ENCODE data around the gene CPM.
A peak's percentile ranks its signal among the peaks of the same experiment; 100 is the strongest.

The CPM gene

DNA sequence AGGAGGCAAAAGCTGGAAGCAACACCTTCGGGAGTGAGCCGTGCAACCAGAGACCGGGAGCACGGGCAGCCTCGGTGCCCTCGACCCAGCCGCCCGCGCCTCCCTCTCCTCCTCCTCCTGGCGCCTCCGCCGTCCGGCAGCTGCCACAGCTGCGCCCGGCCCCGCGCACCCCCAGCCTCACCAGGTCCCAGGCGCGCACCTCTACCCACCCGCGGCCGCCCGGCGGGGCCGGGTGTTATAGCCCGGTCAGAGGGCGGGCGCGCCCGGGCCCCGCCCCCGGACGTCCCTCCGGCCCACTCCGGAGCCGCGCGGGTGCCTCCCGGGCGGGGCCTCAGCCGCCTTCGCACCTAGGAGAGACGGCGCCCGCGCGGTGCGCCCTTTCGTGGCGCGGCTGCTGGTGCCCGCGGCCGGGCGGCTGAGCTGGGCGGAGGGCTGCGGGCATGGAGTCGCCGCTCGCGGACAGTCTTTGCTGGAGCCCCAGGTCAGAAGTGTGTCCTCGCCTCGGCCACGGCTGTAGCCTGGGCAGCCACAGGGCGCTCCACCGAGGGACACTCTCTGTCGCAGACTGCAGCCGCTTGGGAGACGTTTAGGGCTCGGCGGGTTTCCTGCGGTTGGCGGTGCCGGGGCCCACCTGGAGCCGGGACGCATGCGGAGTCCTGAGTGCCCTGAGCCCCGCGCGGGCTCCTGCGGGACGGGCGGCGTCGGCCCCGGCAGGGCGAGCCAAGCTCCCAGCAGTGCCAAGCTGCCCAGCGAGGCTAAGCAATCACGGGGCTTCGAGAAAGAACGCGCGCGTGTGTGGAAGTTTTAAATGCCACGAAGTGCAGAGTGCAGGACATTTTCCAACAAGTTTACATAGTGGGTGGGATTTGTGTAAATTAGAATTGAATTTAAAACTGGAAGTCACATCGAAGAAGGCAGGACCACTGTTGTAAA is at the start of gene CPM:
Gene CPM, minus strand, starts transcription at position 211 of the 933 bp plus-strand sequence. CDS start 334 bp downstream, outside the sequence.
- DNase-seq: peak; percentile 52

DNA sequence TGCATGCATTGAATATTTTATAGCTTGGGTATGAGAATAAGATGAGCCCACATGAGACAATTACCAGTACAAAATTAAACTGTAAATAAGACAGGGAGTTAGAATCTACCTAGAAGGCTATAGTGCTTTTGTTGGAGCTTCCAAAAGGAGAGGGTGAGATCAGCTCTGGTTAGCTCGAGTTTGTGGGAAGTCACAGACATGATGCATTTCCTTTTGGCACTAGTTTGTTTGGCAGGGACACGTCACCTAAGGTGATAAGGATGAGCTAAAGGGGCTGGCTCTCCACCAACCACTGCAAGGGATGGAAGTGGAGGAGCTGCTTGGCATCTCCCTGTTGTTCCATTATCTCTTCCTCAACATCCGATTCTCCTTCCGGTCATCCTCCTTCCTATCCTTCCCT is 48.5 kb upstream of the CPM start:
- DNase-seq: no peak

DNA sequence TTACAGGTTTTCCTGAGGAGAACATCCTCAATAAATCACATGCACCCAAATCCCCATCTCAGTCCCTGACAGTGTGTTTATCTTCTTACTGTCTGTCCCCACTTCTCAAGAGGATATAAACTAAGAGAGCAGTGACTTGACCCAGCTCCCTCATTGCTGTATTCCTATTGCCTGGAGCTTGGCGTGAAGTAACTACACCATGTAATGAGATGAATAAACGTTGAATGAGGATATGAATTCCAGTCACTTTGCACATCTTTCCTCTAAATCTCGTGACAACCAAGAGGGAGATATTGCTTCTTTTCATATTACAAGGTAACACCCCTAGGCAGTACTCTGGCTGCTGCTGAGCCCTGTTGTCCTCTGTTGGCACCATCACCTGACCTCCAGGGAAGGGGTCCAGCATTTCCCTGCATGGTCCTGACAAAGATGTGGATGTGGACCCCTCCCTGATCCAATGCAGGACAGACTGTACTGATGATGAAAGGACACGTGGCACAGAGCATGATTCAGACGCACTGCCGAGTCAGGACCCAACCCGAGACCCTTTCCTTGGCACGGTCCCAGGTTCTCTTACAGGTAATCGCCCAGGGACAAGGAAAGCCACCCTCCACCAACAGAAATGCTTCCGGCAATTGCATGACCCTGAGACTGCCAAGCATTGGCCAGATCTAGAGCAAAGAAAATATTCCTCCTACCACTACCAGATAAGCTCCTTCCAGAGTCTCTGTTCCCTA is 47.7 kb upstream of the CPM start:
- no peak for DNase-seq

GRCh38 chr12:68978678-68979077 is 45.7 kb upstream of the CPM start:
- no peak for DNase-seq

- no peak for DNase-seq
Measured at GRCh38 chr12:68977909-68978610, 45.1 kb upstream of the CPM start.

- DNase-seq: no peak
Measured at GRCh38 chr12:68977335-68977734, 44.4 kb upstream of the CPM start.

DNA sequence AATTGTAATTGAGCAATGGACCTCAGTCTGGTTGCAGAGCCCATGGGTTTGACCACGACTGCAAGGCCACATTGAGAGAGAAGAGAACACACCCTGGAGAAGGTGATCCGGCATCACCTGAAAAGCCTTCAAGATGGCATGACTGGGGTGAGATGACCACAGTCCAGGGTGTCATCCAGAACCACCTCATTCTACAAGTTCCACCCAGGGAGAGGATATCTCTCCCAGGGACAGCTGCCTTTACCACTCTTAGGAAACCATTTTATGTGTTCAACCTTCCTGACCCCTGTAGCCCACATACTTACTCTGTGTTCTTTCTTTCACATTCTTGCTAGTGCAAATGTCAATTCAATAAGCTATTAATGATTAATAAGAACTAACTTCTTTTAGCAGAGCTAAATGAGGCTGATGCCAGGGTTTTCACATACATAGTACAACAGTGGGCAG is 43.4 kb upstream of the CPM start:
- DNase-seq: no peak

DNA sequence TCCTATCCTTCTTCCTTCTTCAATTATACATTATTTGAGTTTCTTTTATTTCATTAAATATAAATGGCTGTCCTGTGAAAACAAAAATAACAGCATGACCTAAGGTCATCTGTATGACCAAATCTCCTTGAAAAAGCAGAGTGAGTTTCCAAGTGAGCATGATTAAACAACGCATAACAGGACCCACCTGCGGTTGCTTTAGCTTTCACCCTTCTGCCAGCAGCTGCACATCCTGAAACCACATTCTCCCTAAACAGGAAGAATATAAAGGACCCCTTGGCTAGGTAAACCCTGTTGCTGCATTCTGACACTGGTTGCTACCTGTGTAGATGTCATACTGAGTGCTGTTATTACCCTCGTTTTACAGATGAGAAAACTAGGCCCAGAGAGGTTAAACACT is 42.8 kb upstream of the CPM start:
- no peak for DNase-seq

GRCh38 chr12:68972595-68972994 is 39.6 kb upstream of the CPM start:
- DNase-seq: no peak

GRCh38 chr12:68971404-68971803 is 38.4 kb upstream of the CPM start:
- DNase-seq: no peak

DNA sequence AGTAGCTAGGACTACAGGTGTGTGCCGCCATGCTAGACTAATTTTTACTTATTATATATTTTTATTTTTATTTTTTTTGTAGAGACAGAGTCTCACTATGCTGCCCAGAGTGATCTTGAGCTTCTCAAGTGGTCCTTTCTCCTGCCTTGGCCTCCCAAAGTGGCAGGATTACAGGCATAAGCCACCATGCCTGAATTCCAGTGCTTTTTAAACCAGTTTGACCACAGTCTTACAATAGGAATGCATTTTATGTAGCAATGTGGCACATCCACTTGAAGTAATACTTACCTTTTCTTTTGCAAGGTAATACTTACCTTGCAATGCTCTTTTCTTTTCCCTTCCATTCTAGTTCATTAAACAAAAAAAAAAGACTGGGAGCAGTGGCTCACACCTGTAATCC is 38.0 kb upstream of the CPM start:
- DNase-seq: no peak

GRCh38 chr12:68970306-68970705 is 37.3 kb upstream of the CPM start:
- no peak for DNase-seq

DNA sequence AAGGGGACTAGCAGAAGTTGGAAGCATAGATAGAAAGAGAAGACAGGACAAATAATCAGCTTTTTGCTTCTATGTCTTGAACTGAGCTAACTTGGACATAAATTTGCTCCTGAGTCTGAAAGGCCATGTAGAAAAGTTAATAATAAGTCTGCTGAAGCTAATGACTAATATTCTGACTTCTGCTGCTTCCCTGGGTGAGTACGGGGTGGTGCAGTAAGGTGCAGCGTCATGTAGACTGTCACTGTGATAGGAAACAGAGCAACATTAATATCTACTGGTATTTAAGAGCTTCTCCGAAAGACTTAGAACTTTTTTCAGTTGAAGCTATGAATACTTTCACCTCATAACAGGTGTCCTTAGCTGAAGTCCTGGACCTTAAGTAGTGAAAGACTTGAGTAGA is 34.1 kb upstream of the CPM start:
- no peak for DNase-seq

DNA sequence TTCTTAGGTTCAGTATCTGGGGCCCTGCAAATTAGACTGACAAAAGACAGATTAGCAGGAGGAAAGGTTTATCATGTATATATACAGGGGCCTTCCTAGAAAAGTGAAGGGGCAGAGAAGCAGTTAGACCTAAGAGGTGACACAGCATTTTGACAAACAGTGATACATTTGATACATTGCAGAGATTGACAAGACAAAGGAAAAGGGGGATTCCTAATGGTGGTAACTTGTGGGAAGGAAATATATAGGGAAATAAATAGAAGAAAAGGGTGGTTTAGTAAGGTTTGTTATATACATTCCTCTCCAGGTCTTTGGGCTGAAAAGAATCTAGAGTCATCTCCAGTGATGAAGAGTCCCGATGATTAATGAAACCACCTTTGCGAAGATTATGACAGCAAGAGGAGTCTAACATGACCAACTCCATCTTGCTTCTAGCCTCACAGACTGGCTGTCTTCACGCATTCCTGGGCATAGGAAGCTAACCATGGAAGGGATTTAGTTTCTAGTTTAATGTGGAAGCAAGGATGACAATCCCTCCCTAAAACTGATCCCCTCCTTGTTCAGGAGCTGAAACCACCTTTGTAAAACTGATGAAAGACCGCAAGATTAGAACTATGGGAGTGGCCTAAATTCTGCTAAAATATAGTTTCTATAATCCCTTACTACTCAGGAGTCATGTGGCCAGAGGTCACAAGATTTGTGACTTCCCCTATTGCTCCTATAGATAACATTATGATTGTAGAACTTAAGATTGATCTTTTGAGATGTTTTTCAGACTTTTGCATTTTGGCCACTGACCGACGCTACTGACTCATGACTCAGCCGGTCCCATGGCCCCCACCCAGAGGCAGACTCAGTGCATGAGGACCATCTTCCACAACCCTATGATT is 31.1 kb upstream of the CPM start:
- no peak for DNase-seq

DNA sequence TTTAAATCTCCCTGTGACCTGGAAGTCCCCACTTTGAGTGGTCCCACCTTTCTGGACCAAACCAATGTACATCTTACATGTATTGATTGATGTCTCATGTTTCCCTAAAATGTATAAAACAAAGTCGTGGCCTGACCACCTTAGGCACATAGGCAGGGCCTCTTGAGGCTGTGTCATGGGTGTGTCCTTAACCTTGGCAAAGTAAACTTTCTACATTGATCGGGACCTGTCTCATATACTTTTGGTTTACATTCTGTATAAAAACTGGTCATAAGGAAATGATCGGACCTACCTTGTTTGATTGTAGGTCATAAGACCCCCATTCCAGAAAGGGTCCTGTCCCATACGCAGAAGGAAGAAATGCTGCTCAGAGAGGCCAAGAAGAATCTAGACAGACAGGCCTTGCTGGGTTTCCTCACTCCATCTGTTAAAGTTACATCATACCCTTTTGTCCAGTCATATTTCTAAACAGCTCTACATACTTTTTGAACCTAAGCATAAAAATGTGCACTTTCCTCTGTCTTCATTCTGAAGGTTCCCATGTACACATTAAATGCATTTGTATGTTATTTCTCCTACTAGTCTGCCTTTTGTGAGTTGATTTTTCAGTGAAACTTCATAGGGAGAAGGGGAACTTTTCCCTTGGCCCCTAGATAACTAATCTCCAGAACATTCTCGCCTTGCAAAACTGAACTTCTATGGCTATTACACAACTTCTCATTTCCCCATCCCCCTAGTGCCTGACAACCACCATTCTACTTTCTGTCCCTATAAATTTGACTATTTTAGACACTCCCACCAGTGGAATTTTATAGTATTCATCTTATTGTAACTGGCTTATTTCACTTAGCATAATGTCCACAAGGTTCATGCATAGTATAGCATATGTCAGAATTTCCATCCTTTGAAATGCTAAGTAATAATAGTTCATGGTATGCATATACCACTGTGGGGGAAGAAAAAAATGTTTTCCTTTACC is 30.2 kb upstream of the CPM start:
- no peak for DNase-seq

DNA sequence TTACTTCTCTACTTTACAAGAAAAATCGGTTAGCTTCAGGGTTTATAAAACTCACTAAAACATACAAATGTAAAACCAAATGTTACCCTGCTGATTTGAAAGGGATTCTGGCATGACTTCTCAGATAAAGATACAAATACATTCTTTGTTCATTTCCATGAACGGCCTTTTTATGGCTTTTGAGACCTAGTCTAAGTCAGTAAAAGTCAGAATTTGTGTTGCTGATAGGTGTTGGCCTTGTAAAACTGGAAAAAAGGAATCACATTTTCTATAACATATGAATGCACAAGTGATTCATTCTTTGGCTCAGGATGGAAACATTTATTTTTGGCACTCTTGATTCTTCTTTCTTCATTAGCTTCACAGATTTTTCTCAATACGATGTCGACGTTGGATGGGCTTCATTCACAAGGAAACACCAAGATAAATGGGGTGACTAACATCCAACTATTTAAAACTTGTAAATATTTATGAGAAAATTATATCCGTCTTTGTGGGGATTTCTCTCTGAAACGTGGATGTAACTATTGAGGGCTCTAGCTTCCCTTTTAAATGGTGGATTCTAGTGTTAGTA is 27.0 kb upstream of the CPM start:
- no peak for DNase-seq

- no peak for DNase-seq
Measured at GRCh38 chr12:68959143-68959858, 26.3 kb upstream of the CPM start.

DNA sequence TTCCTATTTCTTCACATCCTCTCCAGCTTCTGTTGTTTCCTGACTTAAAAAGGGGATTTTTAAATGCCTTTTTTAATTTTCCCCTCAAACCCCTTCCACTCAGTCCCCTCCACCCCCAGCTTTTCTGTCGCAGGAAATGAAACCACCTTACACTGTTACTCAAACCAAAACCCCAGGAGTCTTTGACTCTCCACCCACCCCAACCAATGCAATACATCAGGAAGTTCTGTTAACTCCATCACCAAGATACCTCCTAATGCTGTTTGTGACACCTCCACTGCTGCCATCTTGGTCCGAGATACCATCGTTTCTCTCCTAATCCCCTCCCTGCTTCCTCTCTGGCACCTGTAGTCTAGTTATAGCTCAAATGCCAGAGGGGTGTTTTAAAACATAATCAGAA is 25.4 kb upstream of the CPM start:
- no peak for DNase-seq

- no peak for DNase-seq
Measured at GRCh38 chr12:68957273-68957672, 24.3 kb upstream of the CPM start.

- no peak for DNase-seq
Measured at GRCh38 chr12:68956466-68956865, 23.5 kb upstream of the CPM start.
